ENCODE measurements around the gene HOXA3. TPM values are rescaled to one million over a fixed set of nuclear protein-coding genes. Genes with fewer than 3 reads are reported as not detected.

Gene HOXA3
- total and polyA plus RNA-seq, 2 of the 8 experiments (the other 6 are each of a cell fraction or from before 2014, with no cell fraction given): not detected

GRCh38 chr7:27130540-27131389, 21.6 kb downstream of the HOXA3 start, which contains the start of gene HOXA4:
HOXA4 (minus strand) TSS chr7:27130757; CDS start chr7:27130733, 24 bp downstream.
- Histone ChIP-seq H3K36me3 (ENCODE audit: control insufficient read depth in 2 of 4, insufficient read depth in 4 of 4, low read length in 3 of 4) (peaks cover 0 to 16% (median 0%) of the 10 kb centered on the region in 4 experiments; a peak in 2 of 8 replicates), H3K79me1 (ENCODE audit: low read depth, low read length) (no peaks in the 10 kb centered on the region), H3K23me2 (ENCODE audit: low read depth, low read length) (peaks cover 4% of the 10 kb centered on the region; the same call in 1 of the 2 replicates), H2BK5ac (ENCODE audit: low read depth, low read length) (no peak within 1 kb of the TSS), H4K8ac (ENCODE audit: extremely low read depth, insufficient read depth, low read length) (no peak within 1 kb of the TSS), H4K20me1 (replicated peaks in 1 of 2; ENCODE audit: control insufficient read depth in 1 of 2, insufficient read depth in 2 of 2, low read length in 2 of 2) (peaks cover 11 to 28% of the 10 kb centered on the region in 2 experiments), H3K14ac (ENCODE audit: insufficient read length) (no peak within 1 kb of the TSS), H3K79me2 (ENCODE audit: control insufficient read depth in 1 of 2, insufficient read depth in 2 of 2, low read length in 2 of 2) (no peaks in the 10 kb centered on the region), H2BK120ac (replicated peaks; ENCODE audit: low read depth, low read length) (no peak within 1 kb of the TSS), H4K5ac (ENCODE audit: insufficient read length, low read depth, low read length) (no peak within 1 kb of the TSS), H2BK15ac (ENCODE audit: low read length) (no peak within 1 kb of the TSS), H3K56ac (replicated peaks; ENCODE audit: insufficient read length, low read depth, low read length) (no peak within 1 kb of the TSS), H3K4me1 (replicated peaks in 1 of 4; ENCODE audit: control insufficient read depth in 3 of 4, insufficient read depth in 4 of 4, low read length in 3 of 4) (peaks cover 0 to 4% (median 2%) of the 10 kb centered on the region in 4 experiments; a peak in 4 of 7 replicates), H3K18ac (ENCODE audit: extremely low read depth, low read length) (no peak within 1 kb of the TSS), H3K27me3 (replicated peaks in 1 of 4; ENCODE audit: control insufficient read depth in 3 of 4, extremely low read depth in 1 of 4, insufficient read depth in 3 of 4, low read length in 3 of 4) (peaks cover 97 to 100% (median 100%) of the 10 kb centered on the region in 4 experiments), H4K91ac (replicated peaks; ENCODE audit: insufficient read length, low read length) (no peak within 1 kb of the TSS), H2BK12ac (ENCODE audit: low read depth, low read length) (no peak within 1 kb of the TSS), H2AFZ (ENCODE audit: low read length) (no peak within 1 kb of the TSS), H3K4me2 (ENCODE audit: insufficient read depth in 1 of 2, low read depth in 2 of 2, low read length in 2 of 2) (peak within 1 kb of the TSS; percentile 56 to 63), H2BK20ac (ENCODE audit: low read length) (no peak within 1 kb of the TSS), H3K27ac (ENCODE audit: low read depth, low read length) (no peak within 1 kb of the TSS), H3K9ac (replicated peaks in 1 of 4; ENCODE audit: extremely low read depth in 1 of 4, low read depth in 3 of 4, low read length in 3 of 4) (no peak within 1 kb of the TSS), H3K4me3 (ENCODE audit: extremely low read depth in 1 of 4, insufficient read depth in 2 of 4, low read depth in 3 of 4, low read length in 4 of 4) (peak within 1 kb of the TSS; percentile 19 to 60 (median 36); a peak in 7 of 8 replicates), H2AK5ac (ENCODE audit: low read depth, low read length) (no peak within 1 kb of the TSS), H3K9me3 (ENCODE audit: insufficient read depth in 2 of 2, low read depth in 1 of 2, low read length in 1 of 2) (peaks cover 0 to 4% of the 10 kb centered on the region in 2 experiments; a peak in 1 of 4 replicates), H3K23ac (ENCODE audit: insufficient read length) (no peak within 1 kb of the TSS), H3K4ac (replicated peaks; ENCODE audit: insufficient read length, low read depth, low read length) (no peak within 1 kb of the TSS)
- POLR2A ChIA-PET (ENCODE audit: partially characterized antibody): no interaction called here
- DNase-seq (ENCODE audit: low read depth in 1 of 2, low spot score in 2 of 2) (peak in 1 of 2 experiments; percentile 91), FAIRE-seq (no peak)
- CTCF ChIA-PET (ENCODE audit: partially characterized antibody): interaction anchor here (0.8 to 2.7 kb wide), 11 partner anchors 11 to 444 kb away, joined by 3 to 13 read pairs (median 3); partner anchors contain the start of genes HOXA3, HOXA5 and HOXA9
- 4% methylated on average over 19 of the region's 67 CpGs; no CpG with 5 or more reads in 1 of the 2 experiments for WGBS, 2 experiments (ENCODE audit: extremely low coverage in 1 of 2, insufficient coverage in 1 of 2, insufficient read length in 1 of 2, insufficient replicate concordance in 2 of 2, low coverage in 1 of 2, low lambda C conversion rate in 2 of 2, missing lambda C conversion rate in 1 of 2)
- TF ChIP-seq ATF3 (IDR thresholded peaks at IDR 0.05; ENCODE audit: insufficient read depth, low read depth, low read length): peak; percentile 91
- 0 out of 2 replicates have a peak, but pooled peaks have one; percentile 11 for TF ChIP-seq EGR1 (IDR thresholded peaks at IDR 0.05; ENCODE audit: borderline replicate concordance, low read depth, low read length)
- peak; percentile 95 for TF ChIP-seq USF2 (IDR thresholded peaks at IDR 0.05; ENCODE audit: low read length)
- peak; percentile 44 for TF ChIP-seq NANOG (IDR thresholded peaks at IDR 0.05; ENCODE audit: insufficient read depth, low read depth, low read length, poor library complexity, severe bottlenecking)
- peak; percentile 25 to 62; a peak in 1 of 4 replicates for TF ChIP-seq HDAC2 (IDR thresholded peaks at IDR 0.05; ENCODE audit: borderline replicate concordance in 1 of 2, low read depth in 2 of 2, low read length in 2 of 2)
- TF ChIP-seq POU5F1 (IDR thresholded peaks at IDR 0.05; ENCODE audit: low read depth, low read length): no peak
- peak; percentile 75 for TF ChIP-seq MAX (IDR thresholded peaks at IDR 0.05)
- 0 out of 2 replicates have a peak, but pooled peaks have one; percentile 19 for TF ChIP-seq BACH1 (IDR thresholded peaks at IDR 0.05; ENCODE audit: low read length)
